HL-60 (cell line): Measurements from ENCODE around the gene CPVL.

Experiments used
- POLR2AphosphoS5 ChIP-seq: IDR thresholded peaks from 2 replicates; pipeline ENCODE4 v1.6.1; 2012; ENCODE audit warnings: low read depth
- TF ChIP-seq, protein P1 (sequence below): IDR thresholded peaks from one replicate; pipeline ENCODE4 v1.5.1; 2011; ENCODE audit warnings: low read length, control low read depth, inconsistent platforms; ENCODE audit not compliant: insufficient read depth
- TF ChIP-seq, protein P2 (sequence below): IDR thresholded peaks from 2 replicates; pipeline ENCODE4 v1.6.1; 2012; ENCODE audit warnings: low read depth; ENCODE audit not compliant: insufficient replicate concordance

DNA sequence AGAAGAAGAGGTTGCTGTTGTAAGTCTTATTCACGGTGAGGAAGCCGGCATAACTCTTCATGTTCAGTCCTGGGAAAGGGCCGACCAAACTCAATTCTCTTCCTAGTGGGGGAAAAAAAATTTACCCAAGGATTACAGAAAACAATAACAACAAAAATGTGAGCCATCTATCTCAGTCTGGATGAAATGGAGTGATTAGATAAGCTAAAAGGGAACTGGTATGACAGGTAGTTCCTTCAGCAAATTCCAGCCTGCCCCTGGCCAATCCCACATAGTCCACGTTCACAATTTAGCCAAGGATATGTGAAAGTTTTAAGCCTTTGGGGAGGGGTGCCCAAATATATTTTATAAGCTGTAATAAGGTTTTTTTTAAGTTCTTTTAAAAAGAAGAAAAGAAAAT is 33.6 kb downstream of the CPVL start:
- TF ChIP-seq, protein P1, sequence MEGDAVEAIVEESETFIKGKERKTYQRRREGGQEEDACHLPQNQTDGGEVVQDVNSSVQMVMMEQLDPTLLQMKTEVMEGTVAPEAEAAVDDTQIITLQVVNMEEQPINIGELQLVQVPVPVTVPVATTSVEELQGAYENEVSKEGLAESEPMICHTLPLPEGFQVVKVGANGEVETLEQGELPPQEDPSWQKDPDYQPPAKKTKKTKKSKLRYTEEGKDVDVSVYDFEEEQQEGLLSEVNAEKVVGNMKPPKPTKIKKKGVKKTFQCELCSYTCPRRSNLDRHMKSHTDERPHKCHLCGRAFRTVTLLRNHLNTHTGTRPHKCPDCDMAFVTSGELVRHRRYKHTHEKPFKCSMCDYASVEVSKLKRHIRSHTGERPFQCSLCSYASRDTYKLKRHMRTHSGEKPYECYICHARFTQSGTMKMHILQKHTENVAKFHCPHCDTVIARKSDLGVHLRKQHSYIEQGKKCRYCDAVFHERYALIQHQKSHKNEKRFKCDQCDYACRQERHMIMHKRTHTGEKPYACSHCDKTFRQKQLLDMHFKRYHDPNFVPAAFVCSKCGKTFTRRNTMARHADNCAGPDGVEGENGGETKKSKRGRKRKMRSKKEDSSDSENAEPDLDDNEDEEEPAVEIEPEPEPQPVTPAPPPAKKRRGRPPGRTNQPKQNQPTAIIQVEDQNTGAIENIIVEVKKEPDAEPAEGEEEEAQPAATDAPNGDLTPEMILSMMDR = no peak
- TF ChIP-seq, protein P2, sequence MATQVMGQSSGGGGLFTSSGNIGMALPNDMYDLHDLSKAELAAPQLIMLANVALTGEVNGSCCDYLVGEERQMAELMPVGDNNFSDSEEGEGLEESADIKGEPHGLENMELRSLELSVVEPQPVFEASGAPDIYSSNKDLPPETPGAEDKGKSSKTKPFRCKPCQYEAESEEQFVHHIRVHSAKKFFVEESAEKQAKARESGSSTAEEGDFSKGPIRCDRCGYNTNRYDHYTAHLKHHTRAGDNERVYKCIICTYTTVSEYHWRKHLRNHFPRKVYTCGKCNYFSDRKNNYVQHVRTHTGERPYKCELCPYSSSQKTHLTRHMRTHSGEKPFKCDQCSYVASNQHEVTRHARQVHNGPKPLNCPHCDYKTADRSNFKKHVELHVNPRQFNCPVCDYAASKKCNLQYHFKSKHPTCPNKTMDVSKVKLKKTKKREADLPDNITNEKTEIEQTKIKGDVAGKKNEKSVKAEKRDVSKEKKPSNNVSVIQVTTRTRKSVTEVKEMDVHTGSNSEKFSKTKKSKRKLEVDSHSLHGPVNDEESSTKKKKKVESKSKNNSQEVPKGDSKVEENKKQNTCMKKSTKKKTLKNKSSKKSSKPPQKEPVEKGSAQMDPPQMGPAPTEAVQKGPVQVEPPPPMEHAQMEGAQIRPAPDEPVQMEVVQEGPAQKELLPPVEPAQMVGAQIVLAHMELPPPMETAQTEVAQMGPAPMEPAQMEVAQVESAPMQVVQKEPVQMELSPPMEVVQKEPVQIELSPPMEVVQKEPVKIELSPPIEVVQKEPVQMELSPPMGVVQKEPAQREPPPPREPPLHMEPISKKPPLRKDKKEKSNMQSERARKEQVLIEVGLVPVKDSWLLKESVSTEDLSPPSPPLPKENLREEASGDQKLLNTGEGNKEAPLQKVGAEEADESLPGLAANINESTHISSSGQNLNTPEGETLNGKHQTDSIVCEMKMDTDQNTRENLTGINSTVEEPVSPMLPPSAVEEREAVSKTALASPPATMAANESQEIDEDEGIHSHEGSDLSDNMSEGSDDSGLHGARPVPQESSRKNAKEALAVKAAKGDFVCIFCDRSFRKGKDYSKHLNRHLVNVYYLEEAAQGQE = no peak
- TF ChIP-seq POLR2AphosphoS5 = no peak
